HG03457 (cell line): ENCODE data around the gene ABCD4.

Source experiments
- ATAC-seq: cut with Tn5 transposase; IDR thresholded peaks from one replicate; pipeline ENCODE4 v1.9.1; 2021; ENCODE audit warnings: moderate number of reproducible peaks; ENCODE audit not compliant: unreplicated experiment

Gene ABCD4

DNA sequence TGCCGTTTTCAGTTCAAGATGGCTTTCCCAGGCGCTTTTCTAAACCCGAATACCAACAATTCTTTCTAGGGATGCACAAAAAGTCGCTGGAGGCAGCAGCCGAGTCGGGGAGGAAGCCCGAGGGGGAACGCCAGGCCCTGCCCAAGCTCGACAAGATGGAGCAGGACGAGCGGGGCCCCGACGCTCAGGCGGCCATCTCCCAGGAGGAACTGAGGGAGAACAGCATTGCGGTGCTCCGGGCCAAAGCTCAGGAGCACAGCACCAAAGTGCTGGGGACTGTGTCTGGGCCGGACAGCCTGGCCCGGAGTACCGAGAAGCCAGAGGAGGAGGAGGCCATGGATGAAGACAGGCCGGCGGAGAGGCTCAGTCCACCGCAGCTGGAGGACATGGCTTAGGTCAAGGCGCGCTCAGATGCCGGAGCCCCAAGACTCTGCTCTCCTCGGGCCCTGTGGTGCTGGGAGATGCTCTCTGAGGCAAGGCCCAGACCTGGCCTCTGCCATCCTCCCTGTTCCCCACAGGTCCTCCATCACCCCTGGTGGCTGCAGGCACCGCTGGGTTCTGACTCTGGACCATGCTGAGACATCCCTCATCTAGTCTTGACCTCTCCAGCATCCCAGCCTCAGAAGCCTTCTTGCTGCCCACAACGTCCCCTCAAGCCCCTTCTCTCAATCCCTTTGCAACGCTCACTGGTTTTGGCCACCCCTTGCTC is 42.1 kb downstream of the ABCD4 start:
- ATAC-seq = no peak

DNA sequence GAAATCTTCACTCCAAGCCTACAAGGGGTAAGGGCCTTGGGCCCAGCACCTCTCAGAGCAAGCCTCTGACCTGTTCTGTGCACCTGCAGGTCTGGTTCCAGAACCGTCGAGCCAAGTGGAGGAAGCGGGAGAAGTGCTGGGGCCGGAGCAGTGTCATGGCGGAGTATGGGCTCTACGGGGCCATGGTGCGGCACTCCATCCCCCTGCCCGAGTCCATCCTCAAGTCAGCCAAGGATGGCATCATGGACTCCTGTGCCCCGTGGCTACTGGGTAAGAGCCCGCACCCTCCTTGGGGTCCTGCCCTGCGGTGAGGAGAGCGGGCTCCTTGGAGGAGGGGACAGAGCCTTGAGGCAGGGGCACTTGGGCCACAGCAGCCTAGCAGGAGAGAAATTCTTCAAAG is 43.2 kb downstream of the ABCD4 start:
- no peak for ATAC-seq

- no peak for ATAC-seq
These were observed 44.0 kb downstream of the ABCD4 start for GRCh38 chr14:74258764-74259035.

- no peak for ATAC-seq
These were observed 44.6 kb downstream of the ABCD4 start for GRCh38 chr14:74257941-74258763.

- no peak for ATAC-seq
These were observed 45.4 kb downstream of the ABCD4 start for GRCh38 chr14:74257078-74257940.

GRCh38 chr14:74255281-74255680 is 47.5 kb downstream of the ABCD4 start:
- no peak for ATAC-seq

DNA sequence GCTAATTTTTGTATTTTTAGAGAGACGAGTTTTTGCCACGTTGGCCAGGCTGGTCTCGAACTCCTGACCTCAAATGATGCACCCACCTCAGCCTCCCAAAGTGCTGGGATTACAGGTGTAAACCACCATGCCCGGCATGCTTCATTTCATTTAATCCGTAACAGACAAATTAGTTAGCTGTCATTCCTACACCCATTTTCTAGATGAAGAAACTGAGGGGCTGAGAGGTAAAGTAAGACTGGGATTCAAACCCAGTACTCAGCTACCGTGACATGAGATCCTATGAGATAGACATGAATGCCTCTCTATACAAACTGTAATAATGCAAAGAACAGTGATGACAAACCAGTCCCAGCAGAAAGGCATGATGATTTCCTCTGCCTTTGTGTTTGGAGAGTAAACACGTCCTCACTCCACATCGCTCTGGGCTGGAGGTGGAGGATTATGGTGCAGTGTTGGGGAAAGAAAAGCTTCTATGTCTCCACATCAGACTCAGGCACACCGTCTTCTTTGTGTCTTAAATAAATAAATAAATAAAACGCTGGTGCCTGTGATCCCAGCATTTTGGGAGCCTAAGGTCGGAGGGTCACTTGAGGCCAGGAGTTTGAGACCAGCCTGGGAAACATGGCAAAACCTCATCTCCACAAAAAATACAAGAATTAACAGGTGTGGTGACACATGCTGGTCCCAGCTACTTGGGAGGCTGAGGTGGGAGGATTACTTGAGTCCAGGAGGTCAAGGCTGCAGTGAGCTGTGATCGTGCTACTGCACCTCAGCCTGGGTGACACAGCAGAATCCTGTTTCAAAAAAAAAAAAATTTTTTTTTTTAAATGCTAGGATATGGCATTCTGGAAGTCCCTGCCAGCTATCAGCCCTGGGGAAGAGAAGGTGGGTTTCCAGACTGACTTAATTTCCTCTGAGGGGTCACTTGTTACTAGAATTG is 53.0 kb downstream of the ABCD4 start:
- ATAC-seq = no peak

- no peak for ATAC-seq
These were observed 54.7 kb downstream of the ABCD4 start for GRCh38 chr14:74248017-74248416.

DNA sequence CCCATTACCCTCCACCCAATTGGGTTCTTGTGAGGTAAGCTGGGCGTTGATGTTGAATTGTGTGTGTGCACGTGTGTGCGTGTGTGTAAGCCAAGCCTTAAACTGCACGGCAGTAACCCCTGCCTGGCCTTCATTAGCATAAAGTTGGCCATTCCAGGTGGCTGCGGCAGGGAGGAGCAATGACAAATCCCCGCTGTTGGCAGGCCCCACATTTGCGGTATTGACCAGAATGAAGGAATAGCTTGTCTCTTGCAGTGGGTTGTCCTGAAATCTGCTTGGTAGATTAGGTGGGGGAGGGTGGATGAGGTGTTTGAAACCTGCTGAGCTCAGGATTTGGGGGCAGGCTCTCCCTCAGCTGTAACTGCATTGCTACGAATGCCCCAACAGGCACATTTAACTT is 56.2 kb downstream of the ABCD4 start:
- ATAC-seq = no peak

GRCh38 chr14:74245292-74245691 is 57.4 kb downstream of the ABCD4 start:
- ATAC-seq = no peak

- no peak for ATAC-seq
These were observed 58.6 kb downstream of the ABCD4 start for GRCh38 chr14:74244115-74244514.

- ATAC-seq = no peak
These were observed 59.7 kb downstream of the ABCD4 start for GRCh38 chr14:74243051-74243450.

GRCh38 chr14:74242780-74243042 is 60.0 kb downstream of the ABCD4 start:
- ATAC-seq = no peak

GRCh38 chr14:74242021-74242779 is 60.5 kb downstream of the ABCD4 start:
- no peak for ATAC-seq

GRCh38 chr14:74241652-74242017 is 61.1 kb downstream of the ABCD4 start:
- ATAC-seq = no peak

DNA sequence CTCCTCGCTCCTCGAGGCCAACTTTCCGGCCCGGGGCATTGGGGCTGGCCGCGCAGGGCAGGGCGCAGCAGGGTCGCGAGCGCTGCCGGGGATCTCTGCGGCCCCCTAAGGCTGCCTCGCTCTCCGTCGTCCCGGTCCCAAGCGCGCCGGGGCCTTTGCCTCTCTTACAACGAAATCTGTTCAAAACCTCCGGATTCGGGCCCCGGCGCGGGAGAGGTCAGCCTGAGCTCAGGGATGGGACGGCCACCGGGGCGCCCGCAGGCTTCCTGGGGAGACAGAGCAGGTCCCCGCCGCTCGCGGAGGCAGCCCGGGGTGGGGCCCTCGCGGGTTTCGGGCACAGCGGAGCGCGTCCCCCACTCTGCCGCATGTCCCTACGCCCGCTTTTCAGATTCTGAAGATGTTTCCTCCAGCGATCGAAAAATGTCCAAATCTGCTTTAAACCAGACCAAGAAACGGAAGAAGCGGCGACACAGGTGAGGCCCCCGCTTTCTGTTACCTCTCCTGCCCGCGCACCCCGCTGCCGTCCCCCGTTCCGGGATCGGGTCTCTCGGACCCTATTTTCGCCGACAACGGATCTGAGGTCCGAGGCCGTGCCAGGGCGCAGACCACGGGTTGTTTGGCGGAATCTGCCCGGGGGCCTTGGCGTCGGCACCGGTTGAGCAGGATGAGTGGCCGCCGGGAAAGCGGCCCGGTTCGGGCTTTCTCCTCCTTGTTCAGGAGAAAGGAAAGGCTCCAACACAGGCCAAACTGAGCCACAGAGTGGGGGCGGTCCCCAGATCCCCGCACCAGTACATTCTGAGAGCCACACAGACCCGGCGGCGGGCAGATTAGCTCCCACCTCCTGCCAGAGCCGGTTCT is 61.7 kb downstream of the ABCD4 start:
- ATAC-seq = no peak

- ATAC-seq = no peak
These were observed 62.6 kb downstream of the ABCD4 start for GRCh38 chr14:74239848-74240793.
